HG03469 (cell line): ENCODE data around the gene NDST3.
"Not testable (repeated sequence)": the region's sequence is repeated elsewhere in the genome, so short reads cannot be mapped to it uniquely, and the experiment has no call there.

Experiments
- ATAC-seq: cut with Tn5 transposase; IDR thresholded peaks from one replicate; pipeline ENCODE4 v1.9.1; 2021; ENCODE audit warnings: mild to moderate bottlenecking, moderate library complexity, moderate number of reproducible peaks; ENCODE audit not compliant: unreplicated experiment

The NDST3 gene

DNA sequence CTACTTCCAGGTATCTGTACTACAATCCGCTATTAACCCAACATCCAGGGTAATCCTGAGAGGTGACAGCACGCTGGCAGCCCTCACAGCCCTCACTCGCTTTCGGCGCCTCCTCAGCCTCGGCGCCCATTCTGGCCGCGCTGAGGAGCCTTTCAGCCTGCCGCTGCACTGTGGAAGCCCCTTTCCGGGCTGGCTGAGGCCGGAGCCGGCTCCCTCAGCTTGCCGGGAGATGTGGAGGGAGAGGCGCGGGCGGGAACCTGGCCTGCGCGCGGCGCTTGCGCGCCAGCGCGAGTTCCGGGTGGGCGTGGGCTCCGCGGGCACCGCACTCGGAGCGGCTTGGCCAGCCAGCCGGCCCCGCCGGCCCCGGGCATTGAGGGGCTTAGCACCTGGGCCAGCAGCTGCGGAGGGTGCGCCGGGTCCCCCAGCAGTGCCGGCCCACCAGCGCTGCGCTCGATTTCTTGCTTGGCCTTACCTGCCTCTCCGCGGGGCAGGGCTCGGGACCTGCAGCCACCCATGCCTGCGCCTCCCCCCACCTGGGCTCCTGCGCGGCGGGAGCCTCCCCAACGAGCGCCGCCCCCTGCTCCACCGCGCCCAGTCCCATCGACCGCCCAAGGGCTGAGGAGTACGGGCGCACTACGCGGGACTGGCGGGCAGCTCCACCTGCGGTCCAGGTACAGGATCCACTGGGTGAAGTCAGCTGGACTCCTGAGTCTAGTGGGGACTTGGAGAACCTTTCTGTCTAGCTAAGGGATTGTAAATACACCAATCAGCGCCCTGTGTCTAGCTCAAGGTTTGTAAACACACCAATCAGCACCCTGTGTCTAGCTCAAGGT, 231.2 kb downstream of the NDST3 start:
- no peak for ATAC-seq

DNA sequence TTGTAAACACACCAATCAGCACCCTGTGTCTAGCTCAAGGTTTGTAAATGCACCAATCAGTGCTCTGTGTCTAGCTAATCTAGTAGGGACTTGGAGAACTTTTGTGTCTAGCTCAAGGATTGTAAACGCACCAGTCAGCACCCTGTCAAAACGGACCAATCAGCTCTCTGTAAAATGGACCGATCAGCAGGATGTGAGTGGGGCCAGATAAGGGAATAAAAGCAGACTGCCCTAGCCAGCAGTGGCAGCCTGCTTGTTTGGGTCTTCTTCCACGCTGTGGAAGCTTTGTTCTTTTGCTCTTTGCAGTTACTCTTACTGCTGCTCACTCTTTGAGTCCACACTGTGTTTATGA, 231.8 kb downstream of the NDST3 start:
- ATAC-seq: not testable (repeated sequence)

DNA sequence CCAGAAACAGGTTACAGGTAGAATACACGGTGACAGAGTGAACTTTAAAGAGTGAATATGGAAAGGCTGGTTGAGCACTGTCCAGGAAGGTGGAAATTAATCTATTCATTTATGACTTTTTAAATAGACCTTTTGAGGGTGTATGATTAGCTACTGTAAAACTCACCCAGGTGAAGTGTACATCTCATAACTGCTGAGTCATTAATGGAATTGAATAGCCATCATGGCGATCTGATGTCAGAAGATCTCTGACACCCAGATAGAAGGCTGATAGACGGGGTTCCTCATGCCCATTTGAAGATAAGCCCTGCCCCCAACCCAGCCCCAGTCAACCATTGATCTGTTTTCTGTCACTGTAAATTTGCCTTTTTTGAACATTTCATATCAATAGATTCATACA, 234.5 kb downstream of the NDST3 start:
- no peak for ATAC-seq

DNA sequence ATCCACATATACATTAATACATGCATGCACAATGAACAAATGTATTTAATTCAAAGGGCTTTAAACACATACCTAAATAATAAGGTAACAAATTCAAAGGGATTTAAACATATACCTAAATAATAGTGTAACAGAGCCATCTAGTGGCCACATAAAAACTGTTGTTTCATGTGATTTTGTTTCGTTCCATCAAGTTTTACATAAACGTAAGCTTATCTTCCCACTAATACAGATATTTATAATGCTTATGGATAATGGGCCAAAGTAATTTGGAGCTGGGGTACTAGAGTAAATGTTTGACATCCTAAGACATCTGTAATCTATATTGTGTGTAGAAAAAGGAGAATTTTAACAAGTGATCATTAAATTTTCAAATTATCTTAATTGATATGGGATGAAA, 236.2 kb downstream of the NDST3 start:
- ATAC-seq: peak; percentile 47

DNA sequence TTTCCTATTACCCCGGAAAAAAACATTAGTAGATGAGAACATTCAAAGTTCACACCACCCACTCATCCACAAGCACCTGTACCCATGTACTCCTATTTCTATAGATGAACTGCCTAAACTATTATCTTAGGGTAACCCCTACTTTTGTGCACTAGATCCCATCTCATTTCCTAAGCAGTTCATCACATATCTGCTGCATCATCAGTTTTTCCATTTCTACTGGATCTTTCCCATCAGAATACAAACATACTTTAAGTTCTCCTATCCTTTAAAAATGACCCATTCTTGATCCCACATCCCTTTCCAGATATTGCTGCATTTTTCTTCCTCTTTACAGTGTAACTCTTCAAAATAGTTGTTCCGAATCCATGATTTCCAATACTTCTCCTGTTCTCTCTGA, 237.5 kb downstream of the NDST3 start:
- no peak for ATAC-seq

DNA sequence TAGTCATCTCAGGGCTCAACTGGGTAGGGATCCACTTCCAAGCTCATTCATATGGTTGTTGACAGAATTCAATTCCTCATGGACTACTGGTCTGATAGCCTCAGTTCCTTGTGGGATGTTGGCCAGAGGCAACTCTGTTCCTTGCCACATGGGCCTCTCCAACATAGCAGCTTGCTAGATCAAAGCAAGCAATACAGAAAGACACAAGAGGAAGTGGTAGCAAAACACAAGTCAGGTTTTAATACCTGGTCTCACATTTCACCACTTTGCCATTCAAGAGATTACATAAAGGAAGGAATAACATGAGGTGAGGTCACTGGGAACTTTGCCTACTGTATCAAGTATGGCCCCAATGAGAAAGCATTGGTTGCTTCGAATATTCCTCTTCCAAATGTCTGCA, 239.4 kb downstream of the NDST3 start:
- ATAC-seq: no peak

DNA sequence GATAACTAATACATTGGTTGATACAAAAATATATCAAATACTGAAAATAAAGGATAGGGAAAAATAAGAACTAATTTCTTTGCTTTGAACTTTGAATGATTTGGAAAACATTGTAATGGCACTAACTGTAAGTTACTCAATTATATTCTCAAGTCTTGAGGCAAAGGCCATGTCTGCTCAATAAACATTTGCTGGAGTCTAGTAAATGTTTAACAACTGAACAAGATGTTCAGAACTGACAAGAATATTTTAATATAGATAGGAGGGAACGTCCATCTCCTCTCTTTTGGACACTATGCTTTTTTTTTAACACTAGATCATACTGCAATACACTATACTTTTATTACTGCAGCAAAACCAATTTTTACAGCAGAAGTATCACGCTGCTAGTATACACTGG, 242.3 kb downstream of the NDST3 start:
- ATAC-seq: no peak

DNA sequence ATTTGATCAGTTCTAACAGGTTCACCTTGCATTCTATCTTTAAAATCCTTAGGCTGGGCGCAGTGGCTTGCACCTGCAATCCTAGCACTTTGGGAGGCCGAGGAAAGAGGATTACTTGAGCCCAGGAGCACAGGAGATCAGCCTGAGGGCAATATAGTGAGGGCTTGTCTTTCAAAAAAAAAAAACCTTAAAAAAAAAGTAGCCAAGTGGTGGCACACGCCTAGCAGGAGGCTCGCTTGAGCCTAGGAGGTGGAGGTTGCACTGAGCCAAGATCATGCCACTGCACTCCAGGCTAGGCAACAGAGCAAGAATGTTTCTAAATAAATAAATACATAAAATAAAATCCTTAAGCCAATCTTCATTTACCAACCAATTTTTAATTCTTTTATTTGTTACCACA, 243.0 kb downstream of the NDST3 start:
- ATAC-seq: no peak

DNA sequence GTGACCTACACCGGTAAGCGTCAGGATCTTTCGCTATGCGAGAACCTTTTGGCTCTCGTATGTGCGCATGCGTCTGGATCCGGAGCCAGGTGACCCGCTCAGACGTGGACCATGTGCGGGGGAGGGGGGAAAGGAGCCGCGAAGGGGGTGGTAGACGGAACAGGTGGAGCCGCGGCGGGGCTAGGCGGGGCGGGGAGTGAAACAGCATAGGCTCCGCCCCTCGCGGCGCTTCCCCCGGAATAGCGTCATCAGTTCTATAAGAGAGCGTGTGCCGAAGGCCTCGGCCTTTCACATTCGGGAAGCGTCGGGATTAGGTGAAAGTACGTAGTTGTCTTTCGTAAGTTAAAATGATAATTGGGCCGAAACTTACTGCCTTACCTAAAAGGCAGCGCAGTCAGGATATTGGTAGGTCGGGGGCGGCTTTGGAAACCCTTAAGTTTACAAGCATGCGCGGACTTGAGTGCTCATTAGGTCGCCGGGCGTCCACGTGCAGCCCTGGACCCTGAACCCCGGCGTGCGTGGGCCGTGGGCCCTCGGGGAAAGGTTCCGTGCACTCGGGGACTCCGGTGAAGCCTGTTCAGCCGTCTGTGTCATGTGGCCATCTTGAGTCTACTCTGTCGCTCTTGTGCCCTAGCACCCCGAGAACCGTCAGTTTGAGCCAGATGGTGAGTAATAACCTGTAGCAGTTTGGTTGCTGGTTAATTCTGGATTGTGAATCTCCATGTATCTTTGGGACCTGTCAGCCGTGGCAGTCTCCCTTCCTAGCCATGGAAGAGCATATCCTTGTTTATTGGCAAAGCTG, 244.4 kb downstream of the NDST3 start:
- ATAC-seq: peak; percentile 65

DNA sequence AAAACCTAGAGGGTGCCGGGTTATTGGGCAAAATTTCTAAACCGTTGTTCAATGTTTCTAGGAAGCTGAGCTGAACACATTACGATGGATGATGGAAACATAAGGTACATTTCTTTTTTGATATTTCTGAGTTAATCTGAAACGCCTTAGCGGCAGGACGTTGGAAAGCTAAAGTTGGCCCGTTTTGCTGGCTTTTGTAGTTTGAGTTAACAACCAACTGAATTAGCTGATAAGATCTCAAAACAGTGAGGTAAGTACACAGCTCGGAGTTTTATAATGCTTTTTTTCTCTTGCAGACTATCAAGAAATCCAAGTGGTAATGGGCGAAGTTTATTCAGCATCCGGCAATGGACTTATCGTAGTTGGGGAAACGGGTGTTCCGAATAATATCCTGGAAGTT, 245.0 kb downstream of the NDST3 start:
- ATAC-seq: no peak

DNA sequence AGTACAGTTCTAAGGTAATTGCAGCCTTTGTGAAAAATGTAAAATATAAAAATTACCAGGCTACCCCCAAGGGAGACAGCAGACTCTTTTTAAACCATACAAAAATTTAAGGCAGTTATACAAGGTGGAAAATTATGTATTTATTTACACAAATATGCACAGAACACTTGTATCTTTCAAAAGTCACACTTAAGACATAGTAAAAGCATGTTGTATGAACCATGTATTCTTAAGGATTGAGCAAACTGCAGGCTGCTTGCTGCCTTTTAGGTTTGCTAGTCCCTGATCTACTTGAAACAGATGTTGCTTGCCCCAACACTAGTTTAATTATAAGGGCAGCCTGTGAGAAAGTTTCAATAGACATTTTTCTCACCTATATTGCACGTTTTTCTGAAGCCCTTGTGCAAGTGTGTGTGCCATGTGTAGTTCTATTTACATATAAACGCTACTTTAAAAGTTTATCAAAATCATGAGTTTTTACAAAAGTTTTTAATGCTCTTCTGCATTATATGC, 245.7 kb downstream of the NDST3 start:
- no peak for ATAC-seq

DNA sequence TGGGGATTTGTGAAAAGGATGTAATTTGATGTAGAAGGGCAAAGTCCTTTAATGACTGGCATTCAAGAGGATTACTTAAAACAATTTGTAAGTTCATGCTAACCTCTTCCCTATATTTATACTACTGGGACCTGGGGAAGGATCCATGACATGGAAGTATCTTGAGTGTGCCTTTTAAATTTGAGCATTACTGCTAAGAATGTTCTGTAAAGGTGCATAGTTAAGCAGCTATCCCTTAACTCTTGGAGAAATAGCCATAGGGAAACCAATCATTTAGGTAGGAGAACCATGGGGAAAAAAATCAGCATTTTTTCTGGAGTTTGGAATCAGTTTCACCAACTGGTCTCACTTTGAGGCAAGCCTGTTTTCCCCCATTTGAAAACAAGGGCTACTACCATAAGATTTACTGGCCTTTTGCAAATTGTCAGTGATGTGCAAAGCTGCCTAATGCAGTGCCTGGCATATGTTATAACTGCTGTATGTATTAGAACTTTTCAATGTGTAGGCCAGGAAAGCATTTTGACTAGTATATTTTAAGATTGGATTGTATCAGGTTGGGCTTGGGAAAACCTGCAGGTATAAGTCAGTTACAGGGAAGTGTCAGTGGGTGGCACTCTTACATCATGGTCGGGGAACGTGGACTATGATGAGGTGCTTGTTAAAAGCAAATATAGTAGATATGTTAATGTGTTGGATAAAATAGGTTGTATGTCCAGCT, 246.4 kb downstream of the NDST3 start:
- peak; percentile 16 for ATAC-seq

DNA sequence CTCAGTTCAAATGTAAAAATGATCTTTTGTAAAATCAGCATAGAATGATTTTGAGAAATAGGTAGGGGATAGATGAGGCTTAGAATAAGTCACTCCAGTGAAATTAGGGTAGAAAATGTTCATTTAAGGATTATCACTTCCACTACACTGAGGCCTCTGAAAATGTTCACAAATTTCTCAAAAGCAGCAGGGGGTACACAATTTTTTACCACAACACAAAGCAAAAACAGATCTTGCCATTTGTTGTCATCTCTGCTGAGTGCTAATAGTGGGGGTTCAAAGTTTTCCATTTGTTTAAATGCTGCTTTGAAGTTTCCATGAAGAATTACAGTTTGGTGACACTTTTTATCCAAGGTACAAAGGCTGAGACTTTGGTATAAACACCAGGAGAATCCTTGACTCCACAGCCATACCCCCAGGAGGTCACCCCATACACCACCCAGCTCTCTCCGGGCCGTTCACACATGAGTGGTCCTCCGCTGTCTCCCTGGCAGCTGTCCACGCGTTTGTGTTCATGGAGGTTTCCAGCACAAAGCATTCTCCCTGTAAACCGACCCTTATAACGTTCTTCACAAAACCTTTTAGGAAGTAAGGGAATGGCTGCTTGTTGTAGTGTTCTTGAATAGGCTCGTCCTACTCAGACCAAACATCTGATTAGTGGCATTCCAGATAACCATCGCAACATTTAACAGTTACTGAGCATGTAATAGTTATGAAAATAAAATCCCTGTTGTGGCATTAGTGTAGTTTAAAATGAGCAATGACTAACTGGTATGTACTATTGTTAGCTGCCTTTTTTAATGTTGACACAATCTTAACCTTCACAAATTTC, 247.5 kb downstream of the NDST3 start:
- no peak for ATAC-seq

DNA sequence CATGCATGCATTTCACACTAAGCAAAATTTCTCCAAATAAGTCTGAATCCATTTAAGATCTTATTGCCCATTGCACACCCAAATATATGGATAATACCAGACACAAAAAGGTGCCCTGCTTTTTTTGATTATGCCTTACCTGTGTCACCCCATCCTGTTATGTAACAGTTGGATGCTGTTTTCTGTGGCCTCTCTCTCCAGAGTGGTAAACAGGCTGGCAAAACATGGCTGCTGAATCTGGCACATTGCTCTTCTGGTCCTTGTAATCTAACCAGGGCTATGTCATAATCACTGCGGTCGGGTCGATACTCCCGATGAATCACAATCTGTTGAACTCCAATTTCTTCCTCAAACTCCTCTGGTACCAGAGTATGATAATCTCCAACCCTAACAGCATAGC, 248.4 kb downstream of the NDST3 start:
- no peak for ATAC-seq

DNA sequence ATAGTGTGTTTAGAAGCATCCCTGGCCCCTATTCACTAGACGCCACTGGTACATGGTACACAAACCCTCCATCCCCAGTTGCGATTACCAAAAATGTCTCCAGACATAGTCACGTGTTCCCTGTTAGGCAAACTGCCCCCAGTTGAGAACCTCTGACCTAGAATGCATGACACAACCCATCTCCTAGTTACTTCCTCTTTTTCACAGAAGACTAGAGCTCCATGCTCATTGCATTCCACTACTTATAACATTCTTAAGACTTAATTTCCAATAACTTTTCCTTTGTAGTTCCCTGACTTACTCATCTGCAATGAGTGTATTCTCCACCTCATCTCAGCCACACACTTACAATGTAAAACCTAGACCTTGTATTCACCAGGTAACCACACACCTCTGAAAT, 249.9 kb downstream of the NDST3 start:
- ATAC-seq: peak; percentile 72

DNA sequence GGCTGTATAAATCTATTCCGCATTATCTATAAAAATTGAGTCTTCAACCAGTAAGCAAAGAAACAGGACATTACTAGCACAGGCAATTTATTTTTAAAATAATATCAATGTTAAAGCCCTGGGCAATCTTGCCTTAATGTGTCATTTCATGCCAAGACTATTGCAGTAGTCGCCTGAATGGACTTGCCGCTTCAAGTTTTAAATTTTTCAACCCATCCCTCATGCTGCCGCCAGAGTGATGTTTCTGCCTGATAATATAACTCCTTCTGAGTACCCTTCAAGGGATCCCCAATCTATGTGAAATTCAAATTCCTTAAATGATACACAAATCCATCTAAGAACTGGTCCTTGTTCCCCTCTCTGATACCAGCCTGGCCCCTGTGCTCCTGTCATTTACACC, 251.6 kb downstream of the NDST3 start:
- ATAC-seq: no peak

DNA sequence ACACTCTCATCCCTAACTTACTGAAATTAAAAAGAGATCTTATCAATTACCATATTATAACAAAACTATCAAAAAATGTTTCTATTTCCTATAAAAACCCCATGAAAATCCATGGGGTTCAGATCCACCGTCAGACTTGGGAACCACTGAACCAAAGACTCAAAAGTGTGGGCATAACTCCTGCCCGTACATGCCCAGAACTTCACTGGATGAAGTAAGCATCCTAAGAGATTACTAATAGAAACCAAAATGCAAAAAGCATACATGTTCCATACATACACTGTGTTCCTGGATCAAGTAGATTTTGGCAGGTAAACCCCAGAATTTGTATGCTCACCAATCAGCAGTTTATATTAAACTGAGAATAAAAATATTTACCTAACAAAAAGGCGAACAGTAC, 252.4 kb downstream of the NDST3 start:
- ATAC-seq: no peak

DNA sequence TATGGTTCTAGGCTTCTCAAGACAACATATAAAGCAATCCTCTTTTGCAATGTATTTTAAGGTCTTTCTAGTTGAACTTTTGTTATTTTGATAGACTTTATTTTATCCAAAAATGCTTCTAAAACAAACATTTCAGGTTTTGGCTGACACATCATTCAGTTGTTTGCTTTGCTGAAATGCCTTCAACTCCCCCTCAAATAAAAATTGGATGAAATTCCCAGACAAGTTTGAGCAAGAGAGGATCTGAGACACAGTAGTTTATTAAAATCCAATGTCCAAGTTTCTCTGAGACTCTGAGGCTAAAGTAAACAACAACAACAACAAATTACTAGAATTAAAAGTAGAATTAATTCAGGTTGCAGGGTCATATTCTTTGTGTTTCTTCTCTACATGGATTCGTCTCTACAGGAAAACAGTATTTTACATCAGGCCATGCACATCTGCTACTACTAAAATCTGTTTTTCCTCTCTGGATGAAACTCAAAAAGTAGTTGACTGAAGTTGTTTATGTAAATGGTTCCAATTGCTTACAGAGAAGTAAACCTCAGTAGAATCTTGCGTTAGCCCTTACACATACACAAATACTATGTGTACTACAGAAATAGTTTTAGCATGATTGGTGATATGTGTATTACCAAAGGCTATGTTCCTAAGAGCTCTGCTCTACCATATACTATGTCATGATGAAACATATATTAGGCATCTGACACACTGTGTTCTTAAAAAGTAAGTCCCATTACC, 253.6 kb downstream of the NDST3 start:
- ATAC-seq: no peak

DNA sequence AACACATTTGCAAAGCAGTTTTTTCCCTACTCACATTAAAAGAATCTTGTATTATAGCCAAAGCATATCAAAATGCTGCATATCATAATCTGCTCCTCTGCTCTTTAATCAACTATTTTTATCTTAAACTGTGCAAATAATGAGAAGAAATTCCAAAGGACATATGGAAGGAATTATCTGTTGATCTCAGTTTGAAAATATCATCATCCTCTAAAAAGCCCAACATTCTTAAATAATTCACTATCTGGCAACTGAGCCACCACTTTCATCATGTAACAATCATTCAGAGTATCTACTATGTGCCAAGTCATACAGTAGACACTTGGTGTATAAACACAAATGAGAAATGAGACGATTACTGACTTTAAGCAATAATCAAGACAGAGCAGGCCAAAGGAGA, 255.5 kb downstream of the NDST3 start:
- ATAC-seq: no peak

DNA sequence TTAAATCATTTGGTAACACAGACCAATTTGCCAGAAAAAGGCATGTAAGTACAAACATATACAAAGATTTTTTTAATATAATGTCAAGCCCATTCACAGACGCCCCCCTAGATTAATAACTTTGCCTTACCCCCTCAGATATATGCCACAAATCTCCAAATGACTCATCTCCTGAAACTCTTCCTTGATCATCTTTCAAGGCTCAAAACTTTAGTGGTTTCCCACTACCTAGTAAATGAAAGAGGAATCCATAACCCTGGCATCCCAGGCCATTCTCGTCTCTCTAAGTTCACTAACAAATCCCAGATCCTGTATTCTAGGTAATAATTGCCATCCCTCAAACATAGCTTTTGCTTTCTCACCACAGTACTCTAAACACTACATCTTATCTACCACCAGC, 256.7 kb downstream of the NDST3 start:
- no peak for ATAC-seq
